Memory B cell (primary cell): ENCODE results near the gene CMKLR1.

Experiments
- ATAC-seq: fragments of 150-1000 bp; cut with Tn5 transposase; 2 replicates; pipeline ENCODE4 v1.10.0; 2021; ENCODE audit warnings: low read depth, mild to moderate bottlenecking, moderate library complexity
- DNase-seq, 2 donors: peaks; one replicate each; pipeline ENCODE4 v3.0.0; 2022; ENCODE audit warnings: low spot score in 2 of 2
- H3K27ac Mint-ChIP-seq: one replicate; pipeline ENCODE4 v1.8.0; 2022; ENCODE audit warnings: mild to moderate bottlenecking, moderate library complexity, mixed read lengths
- H3K27me3 Mint-ChIP-seq: one replicate; pipeline ENCODE4 v1.8.0; 2022; ENCODE audit warnings: mixed read lengths
- H3K36me3 Mint-ChIP-seq: one replicate; pipeline ENCODE4 v1.8.0; 2022; ENCODE audit warnings: mild to moderate bottlenecking, mixed read lengths
- H3K4me1 Mint-ChIP-seq: one replicate; pipeline ENCODE4 v1.8.0; 2022; ENCODE audit warnings: mixed read lengths
- H3K4me3 Mint-ChIP-seq: one replicate; pipeline ENCODE4 v1.8.0; 2022; ENCODE audit warnings: mild to moderate bottlenecking, moderate library complexity, mixed read lengths
- H3K9me3 Mint-ChIP-seq: one replicate; pipeline ENCODE4 v1.8.0; 2022; ENCODE audit warnings: mixed read lengths

Gene CMKLR1, protein sequence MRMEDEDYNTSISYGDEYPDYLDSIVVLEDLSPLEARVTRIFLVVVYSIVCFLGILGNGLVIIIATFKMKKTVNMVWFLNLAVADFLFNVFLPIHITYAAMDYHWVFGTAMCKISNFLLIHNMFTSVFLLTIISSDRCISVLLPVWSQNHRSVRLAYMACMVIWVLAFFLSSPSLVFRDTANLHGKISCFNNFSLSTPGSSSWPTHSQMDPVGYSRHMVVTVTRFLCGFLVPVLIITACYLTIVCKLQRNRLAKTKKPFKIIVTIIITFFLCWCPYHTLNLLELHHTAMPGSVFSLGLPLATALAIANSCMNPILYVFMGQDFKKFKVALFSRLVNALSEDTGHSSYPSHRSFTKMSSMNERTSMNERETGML

DNA sequence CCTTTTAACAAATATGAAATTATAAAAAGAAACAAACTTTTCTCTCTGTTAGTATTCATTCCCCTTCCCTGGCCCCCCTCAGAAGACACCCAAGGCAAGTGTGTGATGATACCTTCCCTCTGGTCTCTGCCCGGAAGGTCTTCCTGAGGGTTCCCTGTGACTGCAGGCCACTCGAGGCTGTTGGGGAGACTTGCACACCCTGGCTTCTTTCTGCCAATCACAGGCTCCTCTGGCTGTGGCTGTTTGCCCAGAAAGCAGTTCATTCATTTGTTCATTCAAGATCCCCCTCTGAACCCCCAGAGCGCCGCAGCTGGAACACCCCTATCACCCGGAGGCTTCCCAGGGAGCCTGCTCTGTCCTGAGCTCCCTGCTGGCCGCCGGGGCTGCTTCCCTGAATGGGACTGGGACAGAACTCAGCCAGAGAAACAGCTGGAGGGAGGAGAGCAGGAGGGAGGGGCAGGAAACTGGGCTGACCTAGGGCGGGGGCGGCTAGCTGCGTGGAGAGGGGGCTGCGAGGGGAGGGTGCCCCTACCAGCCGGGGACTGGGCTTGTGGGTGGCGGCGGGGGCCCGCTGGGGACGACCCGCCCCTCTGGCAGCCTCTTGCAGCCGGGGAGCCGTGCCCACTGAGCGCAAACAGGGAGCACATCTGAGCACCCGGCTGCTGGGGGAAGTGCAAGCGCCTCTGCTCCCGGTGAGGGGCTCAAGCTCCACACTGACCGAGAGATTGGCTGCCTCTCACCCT is at the start of gene CMKLR1:
Gene CMKLR1, minus strand, starts transcription at position 397 of the 743 bp plus-strand sequence. CDS start 45,720 bp downstream, outside the sequence.
- Mint-ChIP-seq H3K4me1 (no peaks in the 10 kb centered on the region), H3K27me3 (peaks cover 19% of the 10 kb centered on the region), H3K27ac (no peak within 1 kb of the TSS), H3K9me3 (peaks cover 2% of the 10 kb centered on the region), H3K4me3 (no peak within 1 kb of the TSS), H3K36me3 (no peaks in the 10 kb centered on the region)
- ATAC-seq: no peak
- DNase-seq: no peak

DNA sequence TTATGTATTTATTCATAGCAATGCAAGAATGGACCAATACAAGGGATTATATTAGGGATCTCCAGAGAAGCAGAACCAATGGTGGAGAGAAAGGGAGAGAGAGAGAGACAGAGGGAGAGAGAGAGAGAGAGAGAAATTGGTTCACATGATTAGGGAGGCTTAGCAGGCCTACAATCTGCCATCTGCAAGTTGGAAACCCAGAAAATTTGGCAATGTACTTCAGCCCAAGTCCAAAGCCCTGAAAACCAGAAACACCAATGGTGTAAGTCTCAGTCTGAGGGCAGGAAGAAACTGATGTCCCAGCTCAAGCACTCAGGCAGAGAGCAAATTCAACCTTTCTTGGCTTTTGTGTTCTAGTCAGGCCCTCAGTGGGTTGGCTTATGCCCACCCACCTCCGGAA is 48.7 kb upstream of the CMKLR1 start:
- peaks cover 3% of the 10 kb centered on the region for H3K36me3 Mint-ChIP-seq
- H3K9me3 Mint-ChIP-seq: peaks cover 6% of the 10 kb centered on the region
- H3K4me1 Mint-ChIP-seq: no peaks in the 10 kb centered on the region
- ATAC-seq (no peak), DNase-seq (no peak)
- H3K27me3 Mint-ChIP-seq: peaks cover 18% of the 10 kb centered on the region
- no peak overlapping the region for H3K4me3 Mint-ChIP-seq
- no peak overlapping the region for H3K27ac Mint-ChIP-seq

DNA sequence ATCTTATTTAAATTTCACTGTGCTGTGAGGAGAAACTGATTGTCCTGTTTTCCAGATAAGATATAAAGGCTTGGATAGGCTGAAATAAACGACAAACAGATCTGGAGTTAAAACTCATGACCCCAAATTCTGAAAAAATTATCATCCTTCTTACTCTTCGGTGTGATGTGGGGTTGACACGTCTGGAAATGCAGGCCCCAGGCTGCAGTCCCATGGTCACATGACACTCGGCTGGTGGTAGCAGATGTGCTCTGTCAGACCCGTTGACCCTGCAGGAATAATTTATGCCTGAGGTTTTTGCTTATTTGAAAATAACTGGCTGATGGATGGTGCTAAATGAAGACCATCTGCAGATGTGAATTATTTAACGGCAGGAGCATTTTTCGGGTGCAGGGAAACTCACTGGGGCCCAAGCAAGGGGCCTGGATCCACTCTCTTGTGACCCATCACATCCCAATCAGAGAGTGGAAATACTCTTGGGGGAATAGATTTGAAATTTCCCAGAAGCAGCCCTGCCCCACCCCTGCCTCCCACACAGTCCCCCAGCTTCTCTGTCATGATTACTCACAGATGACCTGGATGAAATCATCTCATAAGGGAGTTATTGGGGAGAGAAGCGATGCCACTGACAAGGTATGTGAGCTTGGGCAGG is 47.7 kb upstream of the CMKLR1 start:
- no peak for ATAC-seq
- H3K4me1 Mint-ChIP-seq: no peaks in the 10 kb centered on the region
- H3K4me3 Mint-ChIP-seq: no peak overlapping the region
- no peak overlapping the region for H3K27ac Mint-ChIP-seq
- peaks cover 3% of the 10 kb centered on the region for H3K36me3 Mint-ChIP-seq
- H3K27me3 Mint-ChIP-seq: peaks cover 14% of the 10 kb centered on the region
- DNase-seq: no peak
- peaks cover 6% of the 10 kb centered on the region for H3K9me3 Mint-ChIP-seq

DNA sequence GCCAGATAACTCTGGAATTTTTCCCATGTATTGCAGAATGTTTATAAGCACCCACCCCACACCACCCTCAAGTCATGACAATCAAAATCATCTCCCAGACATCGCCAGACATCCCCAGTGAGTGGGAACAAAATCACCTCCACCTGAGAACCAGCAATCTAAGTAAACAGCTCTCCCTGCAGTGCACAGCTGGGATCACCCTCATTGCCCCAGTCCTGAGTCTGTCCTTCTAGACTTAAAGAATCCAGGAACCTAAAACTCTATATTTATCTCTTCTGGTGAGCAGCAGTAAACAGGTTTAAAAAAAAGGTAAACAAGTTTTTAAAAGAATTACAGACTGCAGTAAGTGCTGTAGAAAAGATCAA is 43.3 kb upstream of the CMKLR1 start:
- Mint-ChIP-seq H3K36me3 (peaks cover 3% of the 10 kb centered on the region), H3K4me3 (no peak overlapping the region), H3K27ac (no peak overlapping the region), H3K9me3 (peaks cover 9% of the 10 kb centered on the region), H3K27me3 (peaks cover 8% of the 10 kb centered on the region), H3K4me1 (no peaks in the 10 kb centered on the region)
- ATAC-seq: no peak
- DNase-seq: no peak

DNA sequence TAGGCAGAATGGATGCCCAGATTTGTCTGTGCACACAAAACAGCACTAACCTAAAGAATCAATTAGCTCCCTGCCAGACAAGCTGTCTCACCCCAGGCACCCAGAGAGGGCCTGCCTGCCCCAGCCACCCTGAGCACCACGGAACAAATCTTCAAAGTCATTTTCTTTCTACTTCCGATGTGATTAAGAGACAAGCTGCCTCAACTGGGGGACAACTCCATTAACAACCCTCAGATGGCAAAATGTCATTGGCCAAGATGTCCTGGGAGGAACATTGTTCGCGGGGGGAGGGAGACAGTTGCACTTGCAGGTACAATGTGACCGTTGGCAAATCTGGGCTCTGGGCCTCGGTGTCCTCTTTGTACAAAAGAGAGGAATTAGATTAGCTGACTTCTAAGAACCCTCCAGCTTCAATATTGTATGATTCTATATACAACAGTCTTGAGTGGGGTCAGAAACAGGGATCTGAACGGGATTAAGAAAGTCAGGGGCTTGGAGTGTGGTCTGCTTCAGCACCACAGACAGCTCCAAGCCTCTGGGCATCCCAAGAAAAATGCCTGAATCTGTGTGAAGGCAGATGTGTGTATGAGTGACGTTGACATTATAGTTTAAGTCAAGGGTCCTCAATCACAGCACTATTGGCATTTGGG is 42.8 kb upstream of the CMKLR1 start:
- peaks cover 10% of the 10 kb centered on the region for H3K9me3 Mint-ChIP-seq
- DNase-seq (no peak), ATAC-seq (no peak)
- H3K27me3 Mint-ChIP-seq: peaks cover 8% of the 10 kb centered on the region
- H3K36me3 Mint-ChIP-seq: peaks cover 3% of the 10 kb centered on the region
- no peak overlapping the region for H3K4me3 Mint-ChIP-seq
- H3K27ac Mint-ChIP-seq: no peak overlapping the region
- no peaks in the 10 kb centered on the region for H3K4me1 Mint-ChIP-seq

DNA sequence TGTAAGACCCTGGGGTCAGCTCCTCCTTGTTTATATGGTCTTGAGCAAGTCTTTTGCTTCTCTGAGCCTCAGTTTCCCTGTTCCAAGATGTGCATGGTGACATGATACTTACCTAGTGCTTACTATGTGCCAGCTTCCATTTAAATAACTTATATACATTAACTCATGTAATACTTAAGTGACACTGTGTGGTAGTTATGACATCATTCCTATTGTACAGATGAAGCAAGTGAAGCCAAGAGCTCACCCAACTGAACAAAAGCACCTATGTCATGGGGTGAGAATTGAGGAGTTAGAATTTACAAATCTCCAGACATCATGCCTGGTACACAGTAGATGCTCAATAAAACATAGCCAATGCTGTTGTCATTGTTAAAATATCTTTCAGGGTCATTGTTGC is 41.3 kb upstream of the CMKLR1 start:
- H3K27me3 Mint-ChIP-seq: peaks cover 2% of the 10 kb centered on the region
- peaks cover 14% of the 10 kb centered on the region for H3K9me3 Mint-ChIP-seq
- no peak for ATAC-seq
- H3K4me3 Mint-ChIP-seq: no peak overlapping the region
- H3K36me3 Mint-ChIP-seq: peaks cover 2% of the 10 kb centered on the region
- H3K4me1 Mint-ChIP-seq: no peaks in the 10 kb centered on the region
- DNase-seq: no peak
- no peak overlapping the region for H3K27ac Mint-ChIP-seq

DNA sequence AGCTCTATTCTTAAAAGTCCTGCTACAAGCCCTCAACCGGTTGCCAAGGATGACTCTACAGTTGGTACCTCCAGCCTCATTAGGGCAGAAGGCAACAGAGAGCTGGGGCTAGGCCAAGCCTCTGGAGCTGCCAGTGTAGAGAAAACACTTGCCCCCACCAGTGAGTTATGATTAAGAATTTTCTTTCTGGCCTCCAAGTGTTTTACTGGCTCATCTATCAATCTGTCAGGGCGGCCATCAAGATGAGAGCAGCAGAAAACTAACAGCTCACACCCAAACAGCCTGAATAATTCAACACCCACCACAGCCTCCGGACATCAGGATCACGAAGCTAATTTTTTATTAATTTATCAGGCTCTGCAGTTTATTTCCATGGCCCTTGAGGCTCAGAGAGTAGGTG is 40.7 kb upstream of the CMKLR1 start:
- Mint-ChIP-seq H3K4me1 (no peaks in the 10 kb centered on the region), H3K9me3 (peaks cover 11% of the 10 kb centered on the region), H3K27me3 (peaks cover 1% of the 10 kb centered on the region), H3K4me3 (no peak overlapping the region), H3K27ac (no peak overlapping the region), H3K36me3 (no peaks in the 10 kb centered on the region)
- no peak for ATAC-seq
- DNase-seq: no peak

DNA sequence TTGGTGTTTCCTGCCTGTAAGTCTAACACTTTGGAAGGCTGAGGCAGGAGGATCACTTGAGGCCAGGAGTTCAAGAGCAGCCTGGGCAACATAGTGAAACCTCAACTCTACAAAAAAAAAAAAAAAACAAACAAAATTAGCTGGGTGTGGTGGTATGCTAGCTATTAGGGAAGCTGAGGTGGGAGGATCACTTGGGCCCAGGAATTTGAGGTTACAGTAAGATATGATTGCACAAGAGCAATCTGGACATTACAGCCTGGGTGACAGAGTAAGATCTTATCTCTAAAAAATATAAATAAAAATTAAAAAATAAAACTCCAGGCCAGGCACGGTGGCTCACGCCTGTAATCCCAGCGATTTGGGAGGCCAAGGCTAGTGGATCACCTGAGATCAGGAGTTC is 39.8 kb upstream of the CMKLR1 start:
- H3K27me3 Mint-ChIP-seq: peaks cover 2% of the 10 kb centered on the region
- no peak for ATAC-seq
- no peak overlapping the region for H3K27ac Mint-ChIP-seq
- no peak overlapping the region for H3K4me3 Mint-ChIP-seq
- no peaks in the 10 kb centered on the region for H3K4me1 Mint-ChIP-seq
- H3K36me3 Mint-ChIP-seq: no peaks in the 10 kb centered on the region
- H3K9me3 Mint-ChIP-seq: peaks cover 11% of the 10 kb centered on the region
- no peak for DNase-seq

DNA sequence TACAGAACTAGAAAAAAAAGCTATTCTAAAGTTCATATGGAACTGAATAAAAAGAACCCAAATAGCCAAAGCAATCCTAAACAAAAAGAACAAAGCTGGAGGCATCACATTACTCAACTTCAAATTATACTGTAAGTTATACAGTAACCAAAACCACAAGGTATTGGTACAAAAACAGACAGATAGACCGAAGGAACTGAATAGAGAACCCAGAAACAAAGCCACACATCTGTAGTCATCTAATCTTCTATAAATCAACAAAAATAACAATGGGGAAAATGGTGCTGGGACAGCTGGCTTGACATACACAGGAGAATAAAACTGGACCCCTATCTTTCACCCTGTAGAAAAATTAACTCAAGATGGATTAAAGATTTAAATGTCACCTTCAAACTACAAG is 38.1 kb upstream of the CMKLR1 start:
- H3K9me3 Mint-ChIP-seq: peaks cover 17% of the 10 kb centered on the region
- H3K36me3 Mint-ChIP-seq: peaks cover 2% of the 10 kb centered on the region
- ATAC-seq: no peak
- no peak overlapping the region for H3K4me3 Mint-ChIP-seq
- no peak overlapping the region for H3K27ac Mint-ChIP-seq
- peaks cover 4% of the 10 kb centered on the region for H3K27me3 Mint-ChIP-seq
- H3K4me1 Mint-ChIP-seq: no peaks in the 10 kb centered on the region
- no peak for DNase-seq

DNA sequence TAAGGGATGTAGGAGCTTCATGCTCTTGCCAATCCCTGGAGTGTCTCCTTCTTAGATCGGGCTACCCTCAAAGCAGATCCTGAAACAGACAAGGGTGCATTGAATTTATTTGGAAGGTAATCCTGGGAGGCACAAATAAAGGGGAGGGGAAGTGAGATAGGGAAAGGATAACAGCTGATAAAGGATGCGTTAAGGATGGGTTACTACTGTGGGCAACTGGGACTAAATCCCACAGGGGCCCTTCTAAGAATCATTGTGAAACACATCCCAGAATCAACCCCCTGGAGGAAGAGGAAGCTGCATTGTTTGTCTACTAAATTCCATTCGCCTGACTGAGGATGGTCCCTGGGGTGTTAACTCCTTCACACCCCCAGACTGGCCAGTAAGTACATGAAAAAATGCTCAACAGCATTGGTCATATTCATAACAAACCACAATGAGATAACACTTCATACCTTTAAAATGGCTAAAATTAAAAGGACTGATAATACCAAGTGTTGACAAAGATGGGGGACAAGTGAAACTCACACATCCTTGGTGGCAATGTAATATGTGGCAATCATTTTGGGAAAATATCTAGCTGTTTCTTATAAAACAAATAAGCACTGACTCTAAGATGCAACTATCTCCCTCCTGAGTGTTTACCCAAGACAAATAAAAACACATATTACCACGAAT is 37.0 kb upstream of the CMKLR1 start:
- H3K9me3 Mint-ChIP-seq: peaks cover 20% of the 10 kb centered on the region
- no peak overlapping the region for H3K27ac Mint-ChIP-seq
- H3K27me3 Mint-ChIP-seq: peaks cover 8% of the 10 kb centered on the region
- ATAC-seq: no peak
- DNase-seq: no peak
- H3K36me3 Mint-ChIP-seq: peaks cover 2% of the 10 kb centered on the region
- H3K4me3 Mint-ChIP-seq: no peak overlapping the region
- H3K4me1 Mint-ChIP-seq: no peaks in the 10 kb centered on the region

DNA sequence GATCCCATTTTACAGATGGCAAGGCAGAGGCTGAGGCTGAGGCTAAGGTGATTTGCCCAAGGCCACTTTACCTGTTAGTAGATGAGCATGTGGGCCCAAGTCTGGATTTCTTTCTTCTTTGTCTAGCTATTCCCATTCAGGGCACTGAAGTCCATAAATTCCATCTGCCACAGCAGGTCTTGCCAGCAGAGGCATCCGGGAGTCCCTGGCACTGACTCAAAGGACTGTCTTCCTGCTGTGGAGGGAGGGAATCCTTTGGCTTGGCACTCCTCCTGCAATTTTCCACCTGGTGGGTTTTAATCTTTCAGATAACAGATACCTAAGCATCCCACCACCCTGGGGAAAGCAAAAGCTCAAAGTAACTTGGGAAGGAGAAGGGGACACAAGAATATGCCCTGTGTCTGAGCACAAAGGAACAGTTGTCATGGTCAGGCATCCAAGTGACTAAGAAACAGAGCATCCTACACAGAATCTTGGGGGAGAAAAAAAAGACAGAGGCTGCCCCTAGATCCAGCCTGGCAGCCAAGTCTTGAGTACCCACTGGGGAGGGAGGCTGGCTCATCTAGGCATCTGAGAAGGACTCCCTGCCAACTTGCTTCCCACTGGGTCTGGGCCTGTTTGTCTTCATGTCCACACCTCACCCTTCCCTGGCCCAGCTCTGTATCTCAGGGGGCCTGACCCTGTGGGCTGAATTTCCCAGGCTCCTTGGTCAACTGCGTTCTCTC is 35.6 kb upstream of the CMKLR1 start:
- DNase-seq: no peak
- Mint-ChIP-seq H3K27me3 (peaks cover 9% of the 10 kb centered on the region), H3K36me3 (peaks cover 2% of the 10 kb centered on the region), H3K27ac (no peak overlapping the region), H3K4me3 (no peak overlapping the region), H3K4me1 (no peaks in the 10 kb centered on the region), H3K9me3 (peaks cover 20% of the 10 kb centered on the region)
- no peak for ATAC-seq

DNA sequence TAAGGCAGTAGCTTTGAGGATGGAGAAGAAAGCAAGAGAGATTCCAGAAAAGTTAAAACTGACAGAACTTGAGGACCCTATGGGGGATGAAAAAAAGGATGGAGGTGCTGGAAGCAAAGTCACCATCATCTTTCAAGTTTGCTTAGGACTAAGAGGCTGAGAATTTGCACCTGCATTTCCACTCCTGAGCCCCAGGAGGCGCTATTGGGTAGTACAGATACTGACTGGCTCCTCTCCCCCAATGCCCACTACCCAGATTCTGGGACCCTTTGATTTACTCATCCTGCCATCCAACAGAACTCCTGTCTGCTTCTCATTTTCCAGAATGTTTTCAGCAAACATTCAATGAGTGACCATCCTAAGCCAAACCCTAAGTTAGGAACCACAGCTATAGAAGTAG is 34.0 kb upstream of the CMKLR1 start:
- Mint-ChIP-seq H3K9me3 (peaks cover 20% of the 10 kb centered on the region), H3K36me3 (peaks cover 2% of the 10 kb centered on the region), H3K27me3 (peaks cover 9% of the 10 kb centered on the region), H3K27ac (no peak overlapping the region), H3K4me3 (no peak overlapping the region), H3K4me1 (no peaks in the 10 kb centered on the region)
- no peak for DNase-seq
- ATAC-seq: no peak

DNA sequence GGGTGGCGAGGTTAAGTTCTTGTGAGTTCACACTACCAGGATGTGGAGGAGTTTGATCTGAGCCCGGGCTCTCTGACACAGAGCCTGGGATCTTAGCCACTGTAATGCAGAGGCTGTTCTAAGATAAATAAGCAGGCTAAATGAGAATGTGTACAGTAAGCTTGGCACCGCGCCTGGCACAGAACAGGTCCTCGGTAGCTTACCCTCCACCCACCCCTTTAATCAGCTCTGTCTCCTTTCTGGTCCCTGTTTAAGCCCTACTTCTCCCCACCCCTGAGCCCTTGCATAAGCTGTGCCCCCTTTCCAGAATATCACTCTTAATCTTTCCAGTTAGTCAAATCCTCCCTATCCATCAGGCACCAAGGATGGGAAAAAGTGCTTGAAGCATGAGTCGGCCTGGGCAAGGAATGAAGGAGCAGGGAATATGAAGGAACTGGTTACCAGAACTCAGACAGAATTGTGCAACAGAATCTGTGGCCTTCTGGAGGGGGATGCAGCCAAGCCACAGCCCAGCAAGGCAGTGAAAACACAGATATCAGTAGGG is 32.8 kb upstream of the CMKLR1 start:
- ATAC-seq (no peak), DNase-seq (no peak)
- no peak overlapping the region for H3K4me3 Mint-ChIP-seq
- H3K36me3 Mint-ChIP-seq: peaks cover 2% of the 10 kb centered on the region
- H3K27me3 Mint-ChIP-seq: peaks cover 8% of the 10 kb centered on the region
- no peaks in the 10 kb centered on the region for H3K4me1 Mint-ChIP-seq
- H3K9me3 Mint-ChIP-seq: peaks cover 13% of the 10 kb centered on the region
- H3K27ac Mint-ChIP-seq: no peak overlapping the region
